B cell (primary cell): ENCODE results near the gene PDE12. TPM values are rescaled to one million over a fixed set of nuclear protein-coding genes. Genes with fewer than 3 reads are reported as not detected.
A peak's percentile ranks its signal among the peaks of the same experiment; 100 is the strongest.

Source experiments
- ATAC-seq: fragments of 200-7000 bp; cut with Tn5 transposase; one replicate; pipeline ENCODE4 v1.10.0; 2021; ENCODE audit warnings: low read depth, mild to moderate bottlenecking, moderate number of reproducible peaks, moderate library complexity
- CTCF ChIA-PET: fragments of 350-600 bp; sonication (Branson Sonifier 250); formaldehyde crosslinking; loops from one replicate; lab custom pipeline; 2021; ENCODE audit warnings: antibody characterized with exemption, inconsistent platforms; lab: Charles Lee
- POLR2A ChIA-PET: fragments of 350-600 bp; sonication (Branson Sonifier 250); formaldehyde crosslinking; loops from one replicate; lab custom pipeline; 2021; ENCODE audit warnings: antibody characterized with exemption; lab: Charles Lee
- DNase-seq: peaks from one replicate; pipeline ENCODE4 v3.0.0; 2013
- H2AFZ ChIP-seq: 2 replicates; pipeline ENCODE4 v1.6.1; 2012; ENCODE audit warnings: mild to moderate bottlenecking, low read depth, low read length; ENCODE audit not compliant: insufficient read depth, poor library complexity, severe bottlenecking
- H3K27ac ChIP-seq, 2 donors: 1 replicate in 1 of 2; 2 replicates in 1 of 2; pipeline ENCODE4 v1.5.1; 2012 to 2013; ENCODE audit warnings: low read length in 2 of 2, mild to moderate bottlenecking in 2 of 2, moderate library complexity in 1 of 2
- H3K27me3 ChIP-seq, 4 experiments: fragments of 200-600 bp in 1 of 4; sonication (generic) in 1 of 4; replicated peaks in 1 of 4; 1 replicate in 2 of 4; 2 replicates in 2 of 4; pipeline versions ENCODE4 v1.6.1 to v1.7.0; 2013 to 2016; ENCODE audit warnings: low read length in 3 of 4, mild to moderate bottlenecking in 2 of 4, mixed read lengths in 1 of 4, moderate library complexity in 1 of 4; ENCODE audit not compliant: insufficient read depth in 4 of 4, control insufficient read depth in 3 of 4; ENCODE audit errors: control extremely low read depth in 1 of 4
- H3K36me3 ChIP-seq, 2 experiments: replicated peaks in 1 of 2; 1 replicate in 1 of 2; 2 replicates in 1 of 2; pipeline versions ENCODE4 v1.6.1 to v1.7.1; 2013; ENCODE audit warnings: low read length in 1 of 2; ENCODE audit not compliant: insufficient read depth in 2 of 2, control insufficient read depth in 1 of 2; ENCODE audit errors: control extremely low read depth in 1 of 2, extremely low read depth in 1 of 2
- H3K4me1 ChIP-seq, 2 donors: fragments of 200-600 bp in 1 of 2; sonication (generic) in 1 of 2; 1 replicate in 1 of 2; 2 replicates in 1 of 2; pipeline versions ENCODE4 v1.5.1 to v1.6.1; 2013 to 2017; ENCODE audit warnings: low read length in 2 of 2; ENCODE audit not compliant: control insufficient read depth in 2 of 2, insufficient read depth in 2 of 2
- H3K4me2 ChIP-seq: replicated peaks from 2 replicates; pipeline ENCODE3; 2012; ENCODE audit warnings: mild to moderate bottlenecking, low read depth, low read length; ENCODE audit not compliant: poor library complexity, severe bottlenecking
- H3K4me3 ChIP-seq, 5 experiments: fragments of 200-600 bp in 1 of 5; sonication (generic) in 1 of 5; 1 replicate in 3 of 5; 2 replicates in 2 of 5; pipeline versions ENCODE4 v1.5.1 to v1.7.0; 2011 to 2016; ENCODE audit warnings: low read length in 4 of 5, mild to moderate bottlenecking in 4 of 5, low read depth in 2 of 5, control low read depth in 1 of 5, moderate library complexity in 1 of 5; ENCODE audit not compliant: insufficient read depth in 1 of 5; ENCODE audit errors: control extremely low read depth in 1 of 5, extremely low read depth in 1 of 5
- H3K79me2 ChIP-seq: fragments of 200-600 bp; sonication (generic); one replicate; pipeline ENCODE4 v1.6.0; 2016; ENCODE audit warnings: low read length; ENCODE audit not compliant: control insufficient read depth, insufficient read depth
- H3K9ac ChIP-seq: fragments of 200-600 bp; sonication (generic); 2 replicates; pipeline ENCODE4 v1.6.1; 2017; ENCODE audit warnings: mild to moderate bottlenecking, low read length, moderate library complexity
- H3K9me3 ChIP-seq, 3 donors: one replicate each; pipeline versions ENCODE4 v1.6.1 to v1.7.1; 2013; ENCODE audit warnings: low read length in 2 of 3; ENCODE audit not compliant: control insufficient read depth in 2 of 3, insufficient read depth in 1 of 3; ENCODE audit errors: control extremely low read depth in 1 of 3
- H4K20me1 ChIP-seq: 2 replicates; pipeline ENCODE4 v1.6.0; 2012; ENCODE audit warnings: mild to moderate bottlenecking, low read length; ENCODE audit not compliant: insufficient read depth, control insufficient read depth, poor library complexity, severe bottlenecking
- H3K27ac Mint-ChIP-seq: one replicate; pipeline ENCODE4 v1.8.0; 2021; ENCODE audit warnings: mixed read lengths
- H3K27me3 Mint-ChIP-seq: one replicate; pipeline ENCODE4 v1.8.0; 2021; ENCODE audit warnings: mixed read lengths
- H3K4me1 Mint-ChIP-seq: one replicate; pipeline ENCODE4 v1.8.0; 2021; ENCODE audit warnings: mixed read lengths
- H3K4me3 Mint-ChIP-seq: one replicate; pipeline ENCODE4 v1.8.0; 2021; ENCODE audit warnings: mixed read lengths
- H3K9me3 Mint-ChIP-seq: one replicate; pipeline ENCODE4 v1.8.0; 2022; ENCODE audit warnings: mixed read lengths; ENCODE audit not compliant: insufficient read depth
- EZH2 ChIP-seq: IDR thresholded peaks from 2 replicates; pipeline ENCODE4 v1.6.1; 2012; ENCODE audit warnings: borderline replicate concordance, low read depth, mild to moderate bottlenecking, moderate library complexity, low read length; ENCODE audit not compliant: insufficient read depth, poor library complexity, severe bottlenecking
- WGBS: methylation state at CpG from one replicate; pipeline ENCODE4 v1.1.5; 2013; ENCODE audit warnings: missing lambda C conversion rate; ENCODE audit not compliant: insufficient coverage; 5-methylcytosine and 5-hydroxymethylcytosine counted together
- intact Hi-C: fragments of 100-400 bp; cut with micrococcal nuclease; formaldehyde crosslinking; loops from one replicate; pipeline ENCODE4 v1.10.0; 2022
- polyA plus RNA-seq: library from polyadenylated mRNA; depleted of rRNA; stranded (reverse); fragments of >200 nt; gene quantifications from 2 replicates; pipeline ENCODE4 v1.2.3, GENCODE V29; 2012
- total RNA-seq, 2 donors: library from RNA; stranded (reverse); fragments of 120-200 nt in 1 of 2; gene quantifications; 1 replicate in 1 of 2; 2 replicates in 1 of 2; pipeline versions ENCODE4 v1.2.3 to v1.2.4, GENCODE V29; 2013 to 2022
- TF ChIP-seq, protein P1 (sequence below): fragments of 200-600 bp; IDR thresholded peaks from one replicate; pipeline ENCODE4 v1.8.0; 2022; ENCODE audit warnings: antibody characterized with exemption, mild to moderate bottlenecking

Gene PDE12
- total and polyA plus RNA-seq, 2 donors (not counting 1 experiment from before 2014, with no cell fraction given): 7.3 to 18.3 TPM

DNA sequence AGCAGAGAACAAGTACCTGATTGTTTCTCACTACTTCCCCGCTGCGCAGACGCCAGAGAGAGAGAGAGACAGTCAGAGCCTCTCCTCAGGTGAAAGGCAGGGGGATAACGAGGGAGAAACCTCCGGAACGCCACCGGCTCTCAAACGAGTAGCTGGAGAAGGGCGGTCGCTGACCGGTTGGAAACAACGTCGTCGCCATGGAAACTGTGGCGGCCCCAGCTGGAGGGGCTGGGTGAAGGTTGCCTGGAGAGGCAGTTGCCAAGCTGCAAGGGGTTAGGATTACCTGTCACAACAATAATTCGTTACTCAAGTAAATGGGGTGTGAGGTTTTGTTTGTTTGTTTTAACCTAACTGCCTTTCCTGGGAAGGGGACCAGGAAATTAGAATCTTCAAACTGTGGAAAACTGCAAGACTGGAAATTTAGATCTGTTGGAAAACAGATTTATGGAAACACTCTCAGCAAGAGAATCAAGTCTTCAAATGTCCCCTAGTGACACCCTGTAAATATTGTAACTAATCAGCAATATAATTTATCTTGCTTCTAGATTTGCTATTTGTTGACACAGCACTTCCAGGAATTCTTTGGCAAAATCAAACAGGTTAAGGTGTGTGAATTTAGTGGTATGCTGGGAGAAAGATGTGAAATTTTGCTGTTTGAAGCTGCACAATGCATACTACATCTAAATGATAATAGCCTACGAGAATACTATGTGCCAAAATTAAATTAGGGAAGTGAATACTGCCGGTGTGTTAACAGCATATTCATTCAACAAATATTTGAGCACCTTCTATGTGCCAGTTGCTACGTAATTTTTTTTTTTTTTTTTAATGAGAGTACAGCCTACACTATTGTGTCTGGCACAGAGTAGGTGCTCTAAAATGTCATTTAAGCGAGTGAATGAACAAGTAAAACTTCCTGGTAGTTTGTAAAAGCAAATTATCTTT is 11.6 kb upstream of the PDE12 start, which contains the start of gene DNAH12:
Gene DNAH12, minus strand, starts transcription at position 164 of the 945 bp plus-strand sequence. CDS start 1,474 bp downstream, outside the sequence.
- ATAC-seq: no peak
- Histone ChIP-seq H3K36me3 (no peaks in the 10 kb centered on the region), H4K20me1 (no peaks in the 10 kb centered on the region), H2AFZ (peak within 1 kb of the TSS; percentile 64), H3K27me3 (no peaks in the 10 kb centered on the region), H3K4me3 (peak within 1 kb of the TSS in 3 of 5 experiments; percentile 17 to 39 (median 20)), H3K9ac (peak within 1 kb of the TSS; percentile 47), H3K4me2 (peak within 1 kb of the TSS; percentile 71), H3K79me2 (no peaks in the 10 kb centered on the region), H3K4me1 (peaks cover 11 to 14% of the 10 kb centered on the region in 2 donors), H3K27ac (no peak within 1 kb of the TSS), H3K9me3 (no peaks in the 10 kb centered on the region)
- H3K27ac Mint-ChIP-seq: no peak within 1 kb of the TSS
- 11% methylated on average over 11 of the region's 20 CpGs for WGBS
- POLR2A ChIA-PET: no interaction called here
- no peaks in the 10 kb centered on the region for H3K27me3 Mint-ChIP-seq
- intact Hi-C loops: no loop called here
- H3K9me3 Mint-ChIP-seq: no peaks in the 10 kb centered on the region
- H3K4me3 Mint-ChIP-seq: peak within 1 kb of the TSS; percentile 64
- peak; percentile 41 for DNase-seq
- CTCF ChIA-PET: no interaction called here
- TF ChIP-seq, protein P1, sequence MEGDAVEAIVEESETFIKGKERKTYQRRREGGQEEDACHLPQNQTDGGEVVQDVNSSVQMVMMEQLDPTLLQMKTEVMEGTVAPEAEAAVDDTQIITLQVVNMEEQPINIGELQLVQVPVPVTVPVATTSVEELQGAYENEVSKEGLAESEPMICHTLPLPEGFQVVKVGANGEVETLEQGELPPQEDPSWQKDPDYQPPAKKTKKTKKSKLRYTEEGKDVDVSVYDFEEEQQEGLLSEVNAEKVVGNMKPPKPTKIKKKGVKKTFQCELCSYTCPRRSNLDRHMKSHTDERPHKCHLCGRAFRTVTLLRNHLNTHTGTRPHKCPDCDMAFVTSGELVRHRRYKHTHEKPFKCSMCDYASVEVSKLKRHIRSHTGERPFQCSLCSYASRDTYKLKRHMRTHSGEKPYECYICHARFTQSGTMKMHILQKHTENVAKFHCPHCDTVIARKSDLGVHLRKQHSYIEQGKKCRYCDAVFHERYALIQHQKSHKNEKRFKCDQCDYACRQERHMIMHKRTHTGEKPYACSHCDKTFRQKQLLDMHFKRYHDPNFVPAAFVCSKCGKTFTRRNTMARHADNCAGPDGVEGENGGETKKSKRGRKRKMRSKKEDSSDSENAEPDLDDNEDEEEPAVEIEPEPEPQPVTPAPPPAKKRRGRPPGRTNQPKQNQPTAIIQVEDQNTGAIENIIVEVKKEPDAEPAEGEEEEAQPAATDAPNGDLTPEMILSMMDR: no peak
- no peak for TF ChIP-seq EZH2
- H3K4me1 Mint-ChIP-seq: peaks cover 11% of the 10 kb centered on the region

DNA sequence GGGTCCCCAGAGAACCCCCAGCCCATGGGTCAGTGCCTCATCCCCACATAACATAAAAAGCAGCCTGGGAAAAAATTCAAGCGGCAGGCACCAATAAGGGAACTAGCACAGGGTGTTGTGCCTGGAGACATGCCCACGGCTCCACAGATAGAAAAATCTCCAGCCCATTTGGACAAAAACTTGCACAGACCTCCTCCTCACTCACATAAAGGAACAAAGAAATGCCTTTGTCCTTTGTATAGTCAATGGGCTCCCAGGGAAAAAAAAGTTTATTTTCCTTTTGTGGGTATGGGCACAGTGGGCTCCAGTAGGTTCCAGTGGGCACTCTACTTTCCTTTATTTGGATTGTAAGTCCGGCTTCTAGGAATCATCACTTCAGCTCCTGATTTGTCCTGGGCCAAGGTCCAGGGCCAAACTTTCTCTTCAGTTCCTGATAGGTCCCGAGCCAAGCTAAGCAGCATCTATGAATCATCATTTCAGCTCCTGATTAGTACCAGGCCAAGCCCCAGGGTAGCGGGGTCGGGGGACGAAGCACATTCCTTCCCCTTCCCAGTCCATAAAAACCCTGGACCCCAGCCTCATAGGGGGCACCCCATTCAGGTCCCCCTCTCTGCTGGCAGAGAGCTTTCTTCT is 10.3 kb upstream of the PDE12 start:
- H3K27me3 ChIP-seq: no peaks in the 10 kb centered on the region

More for the DNA sequence above, 10.3 kb upstream of the PDE12 start:
- no peaks in the 10 kb centered on the region for H3K9me3 ChIP-seq
- no peak overlapping the region for H2AFZ ChIP-seq
- no peaks in the 10 kb centered on the region for H3K79me2 ChIP-seq
- H3K4me1 Mint-ChIP-seq: peaks cover 11% of the 10 kb centered on the region
- POLR2A ChIA-PET: no interaction called here
- H3K9me3 Mint-ChIP-seq: no peaks in the 10 kb centered on the region
- intact Hi-C loops: no loop called here
- no peak overlapping the region for H3K4me3 ChIP-seq
- no peak for ATAC-seq
- CTCF ChIA-PET: no interaction called here
- no peaks in the 10 kb centered on the region for H4K20me1 ChIP-seq
- DNase-seq: no peak
- H3K9ac ChIP-seq: no peak overlapping the region
- no peak overlapping the region for H3K4me2 ChIP-seq
- H3K36me3 ChIP-seq: no peaks in the 10 kb centered on the region
- TF ChIP-seq, protein P1: no peak
- no peak for TF ChIP-seq EZH2
- WGBS: 98% methylated on average over 4 of the region's 7 CpGs
- no peak overlapping the region for H3K4me3 Mint-ChIP-seq
- no peak overlapping the region for H3K27ac ChIP-seq
- no peak overlapping the region for H3K27ac Mint-ChIP-seq
- no peaks in the 10 kb centered on the region for H3K27me3 Mint-ChIP-seq
- H3K4me1 ChIP-seq: peaks cover 11 to 14% of the 10 kb centered on the region in 2 donors
